Tibial nerve (tissue), 4 donors: ENCODE data around the gene STXBP6.

ENCODE experiments used
- CTCF ChIP-seq, 5 experiments: fragments of 200-600 bp in 3 of 5; fragments of 450-650 bp in 2 of 5; sonication (generic) in 3 of 5; IDR thresholded peaks; one replicate each; pipeline ENCODE4 v1.5.1; 2016 to 2019; ENCODE audit warnings: antibody characterized with exemption in 5 of 5, mild to moderate bottlenecking in 3 of 5, moderate library complexity in 2 of 5
- EP300 ChIP-seq, 2 donors: sonication (generic); formaldehyde crosslinking; IDR thresholded peaks; one replicate each; pipeline ENCODE4 v1.6.1; 2017; ENCODE audit warnings: antibody characterized with exemption in 2 of 2, mild to moderate bottlenecking in 1 of 2

DNA sequence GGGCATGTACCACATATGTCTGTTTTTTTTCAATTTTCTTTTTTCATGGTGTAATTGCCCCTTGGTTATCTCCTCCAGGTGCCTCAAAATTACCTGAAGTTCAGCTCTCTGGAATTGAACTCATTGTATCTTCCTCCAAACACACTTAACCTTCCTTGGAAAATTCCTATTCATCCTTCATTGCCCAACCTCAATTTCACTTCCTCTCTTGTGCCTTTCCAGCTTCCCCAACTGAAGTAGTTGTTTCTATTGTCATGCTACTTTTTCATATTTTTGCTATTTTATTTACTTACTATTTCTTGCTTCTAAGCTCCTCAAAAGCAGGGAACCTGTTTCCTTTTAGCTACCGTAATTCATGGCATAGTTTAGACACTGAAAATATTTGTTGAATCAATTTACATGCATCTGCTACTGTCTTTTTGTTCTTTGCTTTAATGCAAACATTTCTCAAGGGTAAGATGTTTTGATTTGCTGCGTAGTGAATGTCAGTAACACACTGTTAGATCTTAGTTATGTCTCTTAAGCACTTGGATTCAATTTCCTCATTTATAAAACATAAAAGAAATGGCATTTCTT, 37.0 kb upstream of the STXBP6 start:
- TF ChIP-seq CTCF (IDR thresholded peaks at IDR 0.05) (no peak), EP300 (IDR thresholded peaks at IDR 0.05) (no peak)
